Ovary (tissue), 3 donors: Measurements from ENCODE around the gene MAP1A.

Experiments used
- CTCF ChIP-seq, 3 donors: fragments of 450-650 bp in 2 of 3; fragments of 200-600 bp in 1 of 3; IDR thresholded peaks; one replicate each; pipeline versions ENCODE4 v1.5.1 to v1.8.0; 2016 to 2022; ENCODE audit warnings: antibody characterized with exemption in 3 of 3, mild to moderate bottlenecking in 1 of 3
- POLR2A ChIP-seq: fragments of 450-650 bp; IDR thresholded peaks from one replicate; pipeline ENCODE4 v1.6.1; 2017; ENCODE audit warnings: antibody characterized with exemption, mild to moderate bottlenecking, moderate library complexity
- donor health status: DM: no; HTN: no; CAD: no.

GRCh38 chr15:43492673-43493601 lies 24.5 kb upstream of the MAP1A start, which contains the start of gene TP53BP1:
- peak; percentile 60 for TF ChIP-seq POLR2A
- no peak for TF ChIP-seq CTCF (IDR thresholded peaks at IDR 0.05)
